K562 (cell line): Measurements from ENCODE around the gene SLC25A11. TPM values are rescaled to one million over a fixed set of nuclear protein-coding genes. Genes with fewer than 3 reads are reported as not detected.

Experiments
- CBX1 ChIP-seq: sonication (generic); IDR thresholded peaks from 2 replicates; pipeline ENCODE4 v1.6.1; 2016; ENCODE audit warnings: antibody characterized with exemption, low read depth, mild to moderate bottlenecking
- CEBPB ChIP-seq: fragments of 450-650 bp; IDR thresholded peaks from 2 replicates; pipeline ENCODE4 v1.6.1; 2016; ENCODE audit warnings: missing genetic modification characterization, missing compliant biosample characterization
- CEBPG ChIP-seq, 3 experiments: fragments of 200-800 bp in 1 of 3; sonication (Bioruptor generic) in 1 of 3; sonication (generic) in 1 of 3; formaldehyde crosslinking in 1 of 3; IDR thresholded peaks in 2 of 3; conservative IDR thresholded peaks in 1 of 3; 2 replicates each; pipeline versions ENCODE4 v1.6.1 to v1.8.0; 2016 to 2022; ENCODE audit warnings: missing compliant biosample characterization in 2 of 3, missing genetic modification characterization in 2 of 3, mild to moderate bottlenecking in 1 of 3, missing genetic modification reagents in 1 of 3
- DEAF1 ChIP-seq: fragments of 450-650 bp; formaldehyde crosslinking; IDR thresholded peaks from 2 replicates; pipeline ENCODE4 v1.4.0; 2020; ENCODE audit warnings: mild to moderate bottlenecking, moderate library complexity
- ETV6 ChIP-seq, 3 experiments: fragments of 150-350 bp in 1 of 3; sonication (generic) in 1 of 3; formaldehyde crosslinking in 1 of 3; IDR thresholded peaks; 2 replicates each; pipeline versions ENCODE4 v1.6.1 to v1.8.0; 2014 to 2022; ENCODE audit warnings: borderline replicate concordance in 2 of 3, low read depth in 2 of 3, antibody characterized with exemption in 1 of 3, low read length in 1 of 3, mild to moderate bottlenecking in 1 of 3, missing genetic modification reagents in 1 of 3
- EZH2 ChIP-seq: IDR thresholded peaks from 2 replicates; pipeline ENCODE4 v1.6.1; 2012; ENCODE audit warnings: low read depth, mild to moderate bottlenecking, inconsistent platforms, low read length, borderline replicate concordance
- FOXJ3 ChIP-seq: sonication (generic); formaldehyde crosslinking; IDR thresholded peaks from 2 replicates; pipeline ENCODE4 v1.4.0; 2020; ENCODE audit warnings: mild to moderate bottlenecking, missing genetic modification reagents
- FOXK1 ChIP-seq: sonication (generic); formaldehyde crosslinking; IDR thresholded peaks from 2 replicates; pipeline ENCODE4 v1.8.0; 2022; ENCODE audit warnings: missing genetic modification reagents, mild to moderate bottlenecking, borderline replicate concordance
- FOXO4 ChIP-seq: fragments of 450-650 bp; formaldehyde crosslinking; IDR thresholded peaks from 2 replicates; pipeline ENCODE4 v1.4.0; 2020; ENCODE audit warnings: mild to moderate bottlenecking, moderate library complexity
- GATA2 ChIP-seq: sonication (generic); formaldehyde crosslinking; IDR thresholded peaks from 2 replicates; pipeline ENCODE4 v1.4.0; 2020; ENCODE audit warnings: mild to moderate bottlenecking, missing genetic modification reagents
- KLF6 ChIP-seq: fragments of 250-450 bp; sonication (Bioruptor Pico); IDR thresholded peaks from 2 replicates; pipeline ENCODE4 v1.4.0; 2020; ENCODE audit warnings: mild to moderate bottlenecking, moderate library complexity, borderline replicate concordance
- MECOM ChIP-seq: fragments of 250-450 bp; sonication (Bioruptor Pico); IDR thresholded peaks from 2 replicates; pipeline ENCODE4 v1.8.0; 2022; ENCODE audit warnings: inconsistent platforms
- NONO ChIP-seq, 2 experiments: fragments of 200-400 bp in 1 of 2; fragments of 450-650 bp in 1 of 2; formaldehyde crosslinking in 1 of 2; IDR thresholded peaks; 2 replicates each; pipeline ENCODE4 v1.6.1; 2017; ENCODE audit warnings: low read depth in 2 of 2, mild to moderate bottlenecking in 2 of 2, moderate library complexity in 2 of 2, low read length in 1 of 2
- PRPF4 ChIP-seq: fragments of 200-400 bp; formaldehyde crosslinking; IDR thresholded peaks from one replicate; pipeline ENCODE4 v1.6.1; 2017; ENCODE audit warnings: low read length, low read depth, mild to moderate bottlenecking; ENCODE audit not compliant: insufficient read depth, poor library complexity, severe bottlenecking
- ZC3H8 ChIP-seq: fragments of 450-650 bp; IDR thresholded peaks from 2 replicates; pipeline ENCODE4 v1.6.1; 2017
- ZEB2 ChIP-seq: fragments of 450-650 bp; IDR thresholded peaks from 2 replicates; pipeline ENCODE4 v1.6.1; 2016
- ZNF143 ChIP-seq: sonication (generic); formaldehyde crosslinking; IDR thresholded peaks from 2 replicates; pipeline ENCODE4 v1.9.0; 2022; ENCODE audit warnings: mild to moderate bottlenecking, missing genetic modification reagents
- ZNF384 ChIP-seq: IDR thresholded peaks from 2 replicates; pipeline ENCODE4 v1.6.1; 2012; ENCODE audit warnings: low read depth, low read length, improper control_type of control experiment
- ZNF696 ChIP-seq: fragments of 250-450 bp; sonication (Bioruptor Pico); conservative IDR thresholded peaks from 2 replicates; pipeline ENCODE4 v1.4.0; 2020; ENCODE audit warnings: mild to moderate bottlenecking, moderate library complexity
- polyA plus RNA-seq, 8 experiments: library from polyadenylated mRNA; depleted of rRNA in 4 of 8; stranded (reverse) in 5 of 8; unstranded in 3 of 8; fragments of >200 nt; fragmentation: Nextera tagmentation in 2 of 8; fragmentation: Illumina TruSeq in 1 of 8; extraction: Ambion mirVana in 2 of 8; extraction: Trizol in 1 of 8; gene quantifications; 2 replicates each; pipeline versions ENCODE4 v1.2.1 to v1.2.3, GENCODE V29; 2011 to 2014; ENCODE audit warnings: inconsistent platforms in 1 of 8, missing spikeins in 1 of 8
- total RNA-seq, 7 experiments: library from RNA; depleted of rRNA in 6 of 7; stranded (reverse); fragments of >200 nt in 6 of 7; fragmentation: Illumina TruSeq in 2 of 7; extraction: Trizol in 2 of 7; gene quantifications; 2 replicates each; pipeline versions ENCODE4 v1.2.1 to v1.2.3, GENCODE V29; 2011 to 2021; ENCODE audit warnings: low replicate concordance in 1 of 7
- TF ChIP-seq, protein P1 (sequence below): fragments of 250-450 bp; sonication (Bioruptor Pico); IDR thresholded peaks from 2 replicates; pipeline ENCODE4 v1.5.0; 2022; ENCODE audit warnings: mild to moderate bottlenecking
- TF ChIP-seq, protein P2 (sequence below): fragments of 450-650 bp; IDR thresholded peaks from 2 replicates; pipeline ENCODE4 v1.6.1; 2016

SLC25A11 gene
- total and polyA plus RNA-seq, 9 of the 15 experiments (the other 6 are each of a cell fraction or from before 2014, with no cell fraction given) = 3.1 to 56.7 (median 32.9) TPM

- TF ChIP-seq, protein P1, sequence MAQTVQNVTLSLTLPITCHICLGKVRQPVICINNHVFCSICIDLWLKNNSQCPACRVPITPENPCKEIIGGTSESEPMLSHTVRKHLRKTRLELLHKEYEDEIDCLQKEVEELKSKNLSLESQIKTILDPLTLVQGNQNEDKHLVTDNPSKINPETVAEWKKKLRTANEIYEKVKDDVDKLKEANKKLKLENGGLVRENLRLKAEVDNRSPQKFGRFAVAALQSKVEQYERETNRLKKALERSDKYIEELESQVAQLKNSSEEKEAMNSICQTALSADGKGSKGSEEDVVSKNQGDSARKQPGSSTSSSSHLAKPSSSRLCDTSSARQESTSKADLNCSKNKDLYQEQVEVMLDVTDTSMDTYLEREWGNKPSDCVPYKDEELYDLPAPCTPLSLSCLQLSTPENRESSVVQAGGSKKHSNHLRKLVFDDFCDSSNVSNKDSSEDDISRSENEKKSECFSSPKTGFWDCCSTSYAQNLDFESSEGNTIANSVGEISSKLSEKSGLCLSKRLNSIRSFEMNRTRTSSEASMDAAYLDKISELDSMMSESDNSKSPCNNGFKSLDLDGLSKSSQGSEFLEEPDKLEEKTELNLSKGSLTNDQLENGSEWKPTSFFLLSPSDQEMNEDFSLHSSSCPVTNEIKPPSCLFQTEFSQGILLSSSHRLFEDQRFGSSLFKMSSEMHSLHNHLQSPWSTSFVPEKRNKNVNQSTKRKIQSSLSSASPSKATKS (CRISPR knock-in tag) = no peak
- TF ChIP-seq, protein P2, sequence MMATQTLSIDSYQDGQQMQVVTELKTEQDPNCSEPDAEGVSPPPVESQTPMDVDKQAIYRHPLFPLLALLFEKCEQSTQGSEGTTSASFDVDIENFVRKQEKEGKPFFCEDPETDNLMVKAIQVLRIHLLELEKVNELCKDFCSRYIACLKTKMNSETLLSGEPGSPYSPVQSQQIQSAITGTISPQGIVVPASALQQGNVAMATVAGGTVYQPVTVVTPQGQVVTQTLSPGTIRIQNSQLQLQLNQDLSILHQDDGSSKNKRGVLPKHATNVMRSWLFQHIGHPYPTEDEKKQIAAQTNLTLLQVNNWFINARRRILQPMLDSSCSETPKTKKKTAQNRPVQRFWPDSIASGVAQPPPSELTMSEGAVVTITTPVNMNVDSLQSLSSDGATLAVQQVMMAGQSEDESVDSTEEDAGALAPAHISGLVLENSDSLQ = no peak
- TF ChIP-seq NONO (IDR thresholded peaks at IDR 0.05; ENCODE audit: low read depth in 2 of 2, low read length in 1 of 2) (peak; percentile 42 to 71; a peak in 3 of 4 replicates), FOXK1 (no peak), CEBPG (CRISPR knock-in tag; IDR thresholded peaks at IDR 0.05) (no peak), CEBPG (tag; conservative IDR thresholded peaks at IDR 0.05 in 1 of 2, IDR thresholded peaks at IDR 0.05 in 1 of 2) (no peak), ZNF384 (no peak), ZC3H8 (no peak), FOXO4 (CRISPR knock-in tag) (no peak), ZNF696 (CRISPR knock-in tag) (no peak), CBX1 (0 out of 2 replicates have a peak, but pooled peaks have one; percentile 33), ETV6 (IDR thresholded peaks at IDR 0.05; ENCODE audit: borderline replicate concordance in 1 of 2, low read depth in 2 of 2, low read length in 1 of 2) (no peak), ETV6 (CRISPR knock-in tag; IDR thresholded peaks at IDR 0.05; ENCODE audit: borderline replicate concordance) (no peak), GATA2 (no peak), PRPF4 (peak; percentile 36), DEAF1 (CRISPR knock-in tag) (no peak), MECOM (CRISPR knock-in tag) (no peak), KLF6 (CRISPR knock-in tag) (no peak), EZH2 (no peak), FOXJ3 (CRISPR knock-in tag) (no peak), ZNF143 (no peak), CEBPB (tag) (no peak), ZEB2 (no peak)
Measured at GRCh38 chr17:4949321-4950074, 9.7 kb upstream of the SLC25A11 start (continued).
